WTC11 (cell line): ENCODE results near the gene PRKRA. TPM values are rescaled to one million over a fixed set of nuclear protein-coding genes. Genes with fewer than 3 reads are reported as not detected.
A peak's percentile ranks its signal among the peaks of the same experiment; 100 is the strongest.

Experiments used
- CBFB ChIP-seq: sonication (generic); formaldehyde crosslinking; IDR thresholded peaks from 2 replicates; pipeline ENCODE4 v1.8.1; 2022; ENCODE audit warnings: mild to moderate bottlenecking, low read depth, missing genetic modification reagents
- EMX1 ChIP-seq: fragments of 250-450 bp; sonication (Bioruptor Pico); IDR thresholded peaks from 2 replicates; pipeline ENCODE4 v1.8.0; 2021; ENCODE audit warnings: mild to moderate bottlenecking
- FOXJ3 ChIP-seq: sonication (generic); formaldehyde crosslinking; IDR thresholded peaks from 2 replicates; pipeline ENCODE4 v1.9.0; 2021; ENCODE audit warnings: missing genetic modification reagents, mild to moderate bottlenecking, borderline replicate concordance
- FOXP1 ChIP-seq: sonication (generic); formaldehyde crosslinking; IDR thresholded peaks from 2 replicates; pipeline ENCODE4 v1.8.0; 2022; ENCODE audit warnings: missing genetic modification reagents, mild to moderate bottlenecking, moderate library complexity, borderline replicate concordance
- GABPB1 ChIP-seq: sonication (generic); formaldehyde crosslinking; IDR thresholded peaks from 2 replicates; pipeline ENCODE4 v1.8.1; 2023; ENCODE audit warnings: mild to moderate bottlenecking, missing genetic modification reagents
- HMGA2 ChIP-seq: fragments of 250-450 bp; sonication (Bioruptor Pico); IDR thresholded peaks from 2 replicates; pipeline ENCODE4 v1.4.0; 2021; ENCODE audit warnings: mild to moderate bottlenecking, moderate library complexity
- KAT7 ChIP-seq: sonication (generic); formaldehyde crosslinking; IDR thresholded peaks from 2 replicates; pipeline ENCODE4 v1.8.1; 2023; ENCODE audit warnings: missing genetic modification reagents, mild to moderate bottlenecking, borderline replicate concordance
- NFE2L1 ChIP-seq: sonication (generic); formaldehyde crosslinking; IDR thresholded peaks from 2 replicates; pipeline ENCODE4 v1.8.1; 2023; ENCODE audit warnings: missing genetic modification reagents
- OVOL2 ChIP-seq: fragments of 250-450 bp; sonication (Bioruptor Pico); IDR thresholded peaks from 2 replicates; pipeline ENCODE4 v1.9.0; 2021; ENCODE audit warnings: mild to moderate bottlenecking, borderline replicate concordance
- ZNF232 ChIP-seq: sonication (generic); formaldehyde crosslinking; IDR thresholded peaks from 2 replicates; pipeline ENCODE4 v1.8.0; 2022; ENCODE audit warnings: mild to moderate bottlenecking, missing genetic modification reagents
- ZNF317 ChIP-seq: sonication (generic); formaldehyde crosslinking; IDR thresholded peaks from 2 replicates; pipeline ENCODE4 v1.8.1; 2023; ENCODE audit warnings: low read depth, mild to moderate bottlenecking, moderate library complexity, missing genetic modification reagents, borderline replicate concordance
- ZNF423 ChIP-seq: fragments of 250-450 bp; sonication (Bioruptor Pico); IDR thresholded peaks from 2 replicates; pipeline ENCODE4 v2.1.2; 2022; ENCODE audit warnings: mild to moderate bottlenecking, moderate library complexity
- total RNA-seq: library from RNA; stranded (reverse); gene quantifications from 3 replicates; pipeline ENCODE4 v1.2.3, GENCODE V29; 2021
- TF ChIP-seq, protein P1 (sequence below): sonication (generic); formaldehyde crosslinking; IDR thresholded peaks from 2 replicates; pipeline ENCODE4 v1.8.1; 2023; ENCODE audit warnings: mild to moderate bottlenecking, missing genetic modification reagents, borderline replicate concordance
- TF ChIP-seq, protein P2 (sequence below): sonication (generic); formaldehyde crosslinking; IDR thresholded peaks from 2 replicates; pipeline ENCODE4 v1.8.1; 2023; ENCODE audit warnings: mild to moderate bottlenecking, missing genetic modification reagents
- TF ChIP-seq, protein P3 (sequence below): fragments of 250-450 bp; sonication (Bioruptor Pico); IDR thresholded peaks from 2 replicates; pipeline ENCODE4 v1.9.0; 2021; ENCODE audit warnings: mild to moderate bottlenecking, borderline replicate concordance
- TF ChIP-seq, protein P4 (sequence below): fragments of 250-450 bp; sonication (Bioruptor Pico); IDR thresholded peaks from 2 replicates; pipeline ENCODE4 v1.9.0; 2021; ENCODE audit warnings: mild to moderate bottlenecking
- TF ChIP-seq, protein P5 (sequence below): sonication (generic); formaldehyde crosslinking; IDR thresholded peaks from 2 replicates; pipeline ENCODE4 v1.8.0; 2023; ENCODE audit warnings: missing genetic modification reagents
- TF ChIP-seq, protein P6 (sequence below): sonication (generic); formaldehyde crosslinking; conservative IDR thresholded peaks from 2 replicates; pipeline ENCODE4 v1.8.1; 2022; ENCODE audit warnings: mild to moderate bottlenecking, missing genetic modification reagents
- TF ChIP-seq, protein P7 (sequence below): fragments of 250-450 bp; sonication (Bioruptor Pico); IDR thresholded peaks from 2 replicates; pipeline ENCODE4 v1.9.0; 2021; ENCODE audit warnings: moderate library complexity, mild to moderate bottlenecking, inconsistent platforms, borderline replicate concordance
- TF ChIP-seq, protein P8 (sequence below): sonication (generic); formaldehyde crosslinking; IDR thresholded peaks from 2 replicates; pipeline ENCODE4 v1.8.0; 2022; ENCODE audit warnings: mild to moderate bottlenecking, missing genetic modification reagents

The PRKRA gene
- total RNA-seq, 1 experiment from 2014 or later, result 55.4 TPM

DNA sequence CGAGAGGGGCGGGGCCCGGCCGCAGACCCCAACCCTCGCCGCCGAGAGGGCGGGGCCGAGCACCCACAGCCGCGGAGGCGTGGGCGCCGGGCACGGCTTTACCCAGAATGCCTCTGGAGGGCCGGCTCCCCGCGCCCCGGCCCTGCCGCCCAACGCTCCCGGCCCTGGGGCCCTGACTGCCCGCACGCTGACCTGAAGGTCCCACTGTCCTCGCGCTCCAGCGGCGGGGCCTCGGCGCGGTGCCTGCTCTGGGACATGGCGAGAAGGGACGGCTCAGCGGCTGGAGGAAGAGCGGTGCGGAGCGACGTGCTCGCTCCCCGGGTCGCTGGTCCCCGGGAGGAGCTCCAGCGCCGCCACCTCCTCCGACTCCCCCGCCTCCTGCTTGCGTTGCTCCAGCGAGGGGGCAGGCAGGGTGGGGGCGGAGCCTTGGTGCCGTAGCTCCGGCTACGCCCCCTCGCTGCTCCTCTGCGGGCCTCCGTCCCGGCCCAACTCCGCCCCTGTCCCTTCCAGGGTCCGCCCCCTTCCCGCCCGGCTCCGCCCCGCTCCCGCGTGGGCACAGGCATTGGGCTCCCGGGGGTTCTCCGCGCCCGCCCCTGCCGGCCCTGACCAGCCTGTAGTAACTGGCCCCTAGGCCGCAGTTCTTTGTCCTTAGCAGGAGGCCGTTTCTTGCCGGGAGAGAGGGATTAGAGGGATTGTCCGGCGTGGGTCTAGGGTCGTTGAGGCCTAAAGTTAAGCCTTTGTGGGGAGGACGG lies at the start of gene PRKRA, which contains the start of gene PJVK (continued):
- TF ChIP-seq, protein P1, sequence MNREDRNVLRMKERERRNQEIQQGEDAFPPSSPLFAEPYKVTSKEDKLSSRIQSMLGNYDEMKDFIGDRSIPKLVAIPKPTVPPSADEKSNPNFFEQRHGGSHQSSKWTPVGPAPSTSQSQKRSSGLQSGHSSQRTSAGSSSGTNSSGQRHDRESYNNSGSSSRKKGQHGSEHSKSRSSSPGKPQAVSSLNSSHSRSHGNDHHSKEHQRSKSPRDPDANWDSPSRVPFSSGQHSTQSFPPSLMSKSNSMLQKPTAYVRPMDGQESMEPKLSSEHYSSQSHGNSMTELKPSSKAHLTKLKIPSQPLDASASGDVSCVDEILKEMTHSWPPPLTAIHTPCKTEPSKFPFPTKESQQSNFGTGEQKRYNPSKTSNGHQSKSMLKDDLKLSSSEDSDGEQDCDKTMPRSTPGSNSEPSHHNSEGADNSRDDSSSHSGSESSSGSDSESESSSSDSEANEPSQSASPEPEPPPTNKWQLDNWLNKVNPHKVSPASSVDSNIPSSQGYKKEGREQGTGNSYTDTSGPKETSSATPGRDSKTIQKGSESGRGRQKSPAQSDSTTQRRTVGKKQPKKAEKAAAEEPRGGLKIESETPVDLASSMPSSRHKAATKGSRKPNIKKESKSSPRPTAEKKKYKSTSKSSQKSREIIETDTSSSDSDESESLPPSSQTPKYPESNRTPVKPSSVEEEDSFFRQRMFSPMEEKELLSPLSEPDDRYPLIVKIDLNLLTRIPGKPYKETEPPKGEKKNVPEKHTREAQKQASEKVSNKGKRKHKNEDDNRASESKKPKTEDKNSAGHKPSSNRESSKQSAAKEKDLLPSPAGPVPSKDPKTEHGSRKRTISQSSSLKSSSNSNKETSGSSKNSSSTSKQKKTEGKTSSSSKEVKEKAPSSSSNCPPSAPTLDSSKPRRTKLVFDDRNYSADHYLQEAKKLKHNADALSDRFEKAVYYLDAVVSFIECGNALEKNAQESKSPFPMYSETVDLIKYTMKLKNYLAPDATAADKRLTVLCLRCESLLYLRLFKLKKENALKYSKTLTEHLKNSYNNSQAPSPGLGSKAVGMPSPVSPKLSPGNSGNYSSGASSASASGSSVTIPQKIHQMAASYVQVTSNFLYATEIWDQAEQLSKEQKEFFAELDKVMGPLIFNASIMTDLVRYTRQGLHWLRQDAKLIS (CRISPR knock-in tag), result peak; percentile 80; the same call in 1 of the 2 replicates
- TF ChIP-seq EMX1 (CRISPR knock-in tag) (0 out of 2 replicates have a peak, but pooled peaks have one; percentile 49), KAT7 (CRISPR knock-in tag) (no peak), ZNF317 (CRISPR knock-in tag) (no peak), OVOL2 (CRISPR knock-in tag) (no peak), ZNF423 (CRISPR knock-in tag) (no peak), CBFB (peak; percentile 93), NFE2L1 (CRISPR knock-in tag) (no peak; the same call in 1 of the 2 replicates), FOXJ3 (CRISPR knock-in tag) (no peak), ZNF232 (peak; percentile 89; the same call in 1 of the 2 replicates), FOXP1 (CRISPR knock-in tag) (peak; percentile 66; the same call in 1 of the 2 replicates), HMGA2 (no peak), GABPB1 (CRISPR knock-in tag) (peak; percentile 79)
- TF ChIP-seq, protein P2, sequence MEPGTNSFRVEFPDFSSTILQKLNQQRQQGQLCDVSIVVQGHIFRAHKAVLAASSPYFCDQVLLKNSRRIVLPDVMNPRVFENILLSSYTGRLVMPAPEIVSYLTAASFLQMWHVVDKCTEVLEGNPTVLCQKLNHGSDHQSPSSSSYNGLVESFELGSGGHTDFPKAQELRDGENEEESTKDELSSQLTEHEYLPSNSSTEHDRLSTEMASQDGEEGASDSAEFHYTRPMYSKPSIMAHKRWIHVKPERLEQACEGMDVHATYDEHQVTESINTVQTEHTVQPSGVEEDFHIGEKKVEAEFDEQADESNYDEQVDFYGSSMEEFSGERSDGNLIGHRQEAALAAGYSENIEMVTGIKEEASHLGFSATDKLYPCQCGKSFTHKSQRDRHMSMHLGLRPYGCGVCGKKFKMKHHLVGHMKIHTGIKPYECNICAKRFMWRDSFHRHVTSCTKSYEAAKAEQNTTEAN (CRISPR knock-in tag), result peak; percentile 29; the same call in 1 of the 2 replicates
- TF ChIP-seq, protein P3, sequence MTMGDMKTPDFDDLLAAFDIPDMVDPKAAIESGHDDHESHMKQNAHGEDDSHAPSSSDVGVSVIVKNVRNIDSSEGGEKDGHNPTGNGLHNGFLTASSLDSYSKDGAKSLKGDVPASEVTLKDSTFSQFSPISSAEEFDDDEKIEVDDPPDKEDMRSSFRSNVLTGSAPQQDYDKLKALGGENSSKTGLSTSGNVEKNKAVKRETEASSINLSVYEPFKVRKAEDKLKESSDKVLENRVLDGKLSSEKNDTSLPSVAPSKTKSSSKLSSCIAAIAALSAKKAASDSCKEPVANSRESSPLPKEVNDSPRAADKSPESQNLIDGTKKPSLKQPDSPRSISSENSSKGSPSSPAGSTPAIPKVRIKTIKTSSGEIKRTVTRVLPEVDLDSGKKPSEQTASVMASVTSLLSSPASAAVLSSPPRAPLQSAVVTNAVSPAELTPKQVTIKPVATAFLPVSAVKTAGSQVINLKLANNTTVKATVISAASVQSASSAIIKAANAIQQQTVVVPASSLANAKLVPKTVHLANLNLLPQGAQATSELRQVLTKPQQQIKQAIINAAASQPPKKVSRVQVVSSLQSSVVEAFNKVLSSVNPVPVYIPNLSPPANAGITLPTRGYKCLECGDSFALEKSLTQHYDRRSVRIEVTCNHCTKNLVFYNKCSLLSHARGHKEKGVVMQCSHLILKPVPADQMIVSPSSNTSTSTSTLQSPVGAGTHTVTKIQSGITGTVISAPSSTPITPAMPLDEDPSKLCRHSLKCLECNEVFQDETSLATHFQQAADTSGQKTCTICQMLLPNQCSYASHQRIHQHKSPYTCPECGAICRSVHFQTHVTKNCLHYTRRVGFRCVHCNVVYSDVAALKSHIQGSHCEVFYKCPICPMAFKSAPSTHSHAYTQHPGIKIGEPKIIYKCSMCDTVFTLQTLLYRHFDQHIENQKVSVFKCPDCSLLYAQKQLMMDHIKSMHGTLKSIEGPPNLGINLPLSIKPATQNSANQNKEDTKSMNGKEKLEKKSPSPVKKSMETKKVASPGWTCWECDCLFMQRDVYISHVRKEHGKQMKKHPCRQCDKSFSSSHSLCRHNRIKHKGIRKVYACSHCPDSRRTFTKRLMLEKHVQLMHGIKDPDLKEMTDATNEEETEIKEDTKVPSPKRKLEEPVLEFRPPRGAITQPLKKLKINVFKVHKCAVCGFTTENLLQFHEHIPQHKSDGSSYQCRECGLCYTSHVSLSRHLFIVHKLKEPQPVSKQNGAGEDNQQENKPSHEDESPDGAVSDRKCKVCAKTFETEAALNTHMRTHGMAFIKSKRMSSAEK (CRISPR knock-in tag), result peak; percentile 73; the same call in 1 of the 2 replicates
- TF ChIP-seq, protein P4, sequence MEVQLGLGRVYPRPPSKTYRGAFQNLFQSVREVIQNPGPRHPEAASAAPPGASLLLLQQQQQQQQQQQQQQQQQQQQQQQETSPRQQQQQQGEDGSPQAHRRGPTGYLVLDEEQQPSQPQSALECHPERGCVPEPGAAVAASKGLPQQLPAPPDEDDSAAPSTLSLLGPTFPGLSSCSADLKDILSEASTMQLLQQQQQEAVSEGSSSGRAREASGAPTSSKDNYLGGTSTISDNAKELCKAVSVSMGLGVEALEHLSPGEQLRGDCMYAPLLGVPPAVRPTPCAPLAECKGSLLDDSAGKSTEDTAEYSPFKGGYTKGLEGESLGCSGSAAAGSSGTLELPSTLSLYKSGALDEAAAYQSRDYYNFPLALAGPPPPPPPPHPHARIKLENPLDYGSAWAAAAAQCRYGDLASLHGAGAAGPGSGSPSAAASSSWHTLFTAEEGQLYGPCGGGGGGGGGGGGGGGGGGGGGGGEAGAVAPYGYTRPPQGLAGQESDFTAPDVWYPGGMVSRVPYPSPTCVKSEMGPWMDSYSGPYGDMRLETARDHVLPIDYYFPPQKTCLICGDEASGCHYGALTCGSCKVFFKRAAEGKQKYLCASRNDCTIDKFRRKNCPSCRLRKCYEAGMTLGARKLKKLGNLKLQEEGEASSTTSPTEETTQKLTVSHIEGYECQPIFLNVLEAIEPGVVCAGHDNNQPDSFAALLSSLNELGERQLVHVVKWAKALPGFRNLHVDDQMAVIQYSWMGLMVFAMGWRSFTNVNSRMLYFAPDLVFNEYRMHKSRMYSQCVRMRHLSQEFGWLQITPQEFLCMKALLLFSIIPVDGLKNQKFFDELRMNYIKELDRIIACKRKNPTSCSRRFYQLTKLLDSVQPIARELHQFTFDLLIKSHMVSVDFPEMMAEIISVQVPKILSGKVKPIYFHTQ (CRISPR knock-in tag), result peak; percentile 67; the same call in 1 of the 2 replicates
- TF ChIP-seq, protein P5, sequence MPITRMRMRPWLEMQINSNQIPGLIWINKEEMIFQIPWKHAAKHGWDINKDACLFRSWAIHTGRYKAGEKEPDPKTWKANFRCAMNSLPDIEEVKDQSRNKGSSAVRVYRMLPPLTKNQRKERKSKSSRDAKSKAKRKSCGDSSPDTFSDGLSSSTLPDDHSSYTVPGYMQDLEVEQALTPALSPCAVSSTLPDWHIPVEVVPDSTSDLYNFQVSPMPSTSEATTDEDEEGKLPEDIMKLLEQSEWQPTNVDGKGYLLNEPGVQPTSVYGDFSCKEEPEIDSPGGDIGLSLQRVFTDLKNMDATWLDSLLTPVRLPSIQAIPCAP, result 0 out of 2 replicates have a peak, but pooled peaks have one; percentile 37
- TF ChIP-seq, protein P6, sequence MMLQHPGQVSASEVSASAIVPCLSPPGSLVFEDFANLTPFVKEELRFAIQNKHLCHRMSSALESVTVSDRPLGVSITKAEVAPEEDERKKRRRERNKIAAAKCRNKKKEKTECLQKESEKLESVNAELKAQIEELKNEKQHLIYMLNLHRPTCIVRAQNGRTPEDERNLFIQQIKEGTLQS (CRISPR knock-in tag), result no peak
- TF ChIP-seq, protein P7, sequence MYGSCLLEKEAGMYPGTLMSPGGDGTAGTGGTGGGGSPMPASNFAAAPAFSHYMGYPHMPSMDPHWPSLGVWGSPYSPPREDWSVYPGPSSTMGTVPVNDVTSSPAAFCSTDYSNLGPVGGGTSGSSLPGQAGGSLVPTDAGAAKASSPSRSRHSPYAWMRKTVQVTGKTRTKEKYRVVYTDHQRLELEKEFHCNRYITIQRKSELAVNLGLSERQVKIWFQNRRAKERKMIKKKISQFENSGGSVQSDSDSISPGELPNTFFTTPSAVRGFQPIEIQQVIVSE (CRISPR knock-in tag), result no peak
- TF ChIP-seq, protein P8, sequence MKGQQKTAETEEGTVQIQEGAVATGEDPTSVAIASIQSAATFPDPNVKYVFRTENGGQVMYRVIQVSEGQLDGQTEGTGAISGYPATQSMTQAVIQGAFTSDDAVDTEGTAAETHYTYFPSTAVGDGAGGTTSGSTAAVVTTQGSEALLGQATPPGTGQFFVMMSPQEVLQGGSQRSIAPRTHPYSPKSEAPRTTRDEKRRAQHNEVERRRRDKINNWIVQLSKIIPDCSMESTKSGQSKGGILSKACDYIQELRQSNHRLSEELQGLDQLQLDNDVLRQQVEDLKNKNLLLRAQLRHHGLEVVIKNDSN (CRISPR knock-in tag), result 0 out of 2 replicates have a peak, but pooled peaks have one; percentile 31
